GM12878 (cell line): ENCODE results near the gene STAG1. TPM values are rescaled to one million over a fixed set of nuclear protein-coding genes. Genes with fewer than 3 reads are reported as not detected.

Experiments
- ATAC-seq: fragments of 200-7000 bp; cut with Tn5 transposase; 3 replicates; pipeline ENCODE4 v1.9.1; 2020; ENCODE audit warnings: mild to moderate bottlenecking, moderate library complexity
- BruUV-seq: library from RNA; stranded (reverse); fragments of 400-500 nt; replicated peaks from 2 replicates; lab custom pipeline; 2021; lab: Mats Ljungman, UMichigan
- CTCF ChIA-PET: fragments of 300-600 bp; sonication (Branson Sonifier 250); formaldehyde crosslinking; extraction: SDS; loops from one replicate; lab custom pipeline; 2021; ENCODE audit warnings: inconsistent platforms; lab: Yijun Ruan, JAX
- POLR2A ChIA-PET: fragments of 350-600 bp; formaldehyde crosslinking; extraction: SDS; loops from one replicate; lab custom pipeline; 2021; ENCODE audit warnings: inconsistent platforms; lab: Charles Lee
- RAD21 ChIA-PET: fragments of 300-600 bp; sonication (Branson Sonifier 250); formaldehyde crosslinking; loops from one replicate; lab custom pipeline; 2023; ENCODE audit warnings: antibody characterized with exemption; ENCODE audit not compliant: unreplicated experiment; lab: Charles Lee
- SMC1A ChIA-PET: fragments of 300-600 bp; sonication (Branson Sonifier 250); formaldehyde crosslinking; loops from one replicate; lab custom pipeline; 2023; ENCODE audit not compliant: unreplicated experiment, uncharacterized antibody; lab: Charles Lee
- DNase-seq: peaks from one replicate; pipeline ENCODE4 v3.0.0-alpha.2; 2011; ENCODE audit warnings: low read depth, low spot score
- FAIRE-seq: peaks from 3 replicates; lab custom pipeline; 2011; peaks lifted over from hg19 to GRCh38; lab: Jason Lieb, UNC
- H2AFZ ChIP-seq: 2 replicates; pipeline ENCODE4 v1.6.0; 2011; ENCODE audit warnings: low read depth, low read length, control low read depth; ENCODE audit not compliant: control insufficient read depth
- H3K27ac ChIP-seq: 2 replicates; pipeline ENCODE4 v1.5.1; 2011; ENCODE audit warnings: control low read depth; ENCODE audit not compliant: control insufficient read depth, insufficient read depth
- H3K27me3 ChIP-seq, 2 experiments: replicated peaks in 1 of 2; 2 replicates each; pipeline versions ENCODE4 v1.6.0 to v1.6.1; 2011; ENCODE audit warnings: low read length in 1 of 2; ENCODE audit not compliant: control insufficient read depth in 2 of 2, insufficient read depth in 2 of 2
- H3K36me3 ChIP-seq, 2 experiments: 2 replicates each; pipeline ENCODE4 v1.5.1; 2011; ENCODE audit warnings: low read length in 1 of 2; ENCODE audit not compliant: control insufficient read depth in 2 of 2, insufficient read depth in 2 of 2
- H3K4me1 ChIP-seq: 2 replicates; pipeline ENCODE4 v1.6.1; 2011; ENCODE audit warnings: mild to moderate bottlenecking, low read length, moderate library complexity, mixed read lengths; ENCODE audit not compliant: control insufficient read depth, insufficient read depth
- H3K4me2 ChIP-seq: 2 replicates; pipeline ENCODE4 v1.6.0; 2011; ENCODE audit warnings: control low read depth; ENCODE audit not compliant: control insufficient read depth, insufficient read depth
- H3K4me3 ChIP-seq: fragments of 200-600 bp; sonication (generic); 2 replicates; pipeline ENCODE4 v1.5.1; 2016
- H3K79me2 ChIP-seq: 2 replicates; pipeline ENCODE4 v1.6.0; 2011; ENCODE audit warnings: low read length; ENCODE audit not compliant: control insufficient read depth, insufficient read depth
- H3K9ac ChIP-seq: 2 replicates; pipeline ENCODE4 v1.8.0; 2011; ENCODE audit warnings: low read length, control low read depth, mixed read lengths; ENCODE audit not compliant: control insufficient read depth, insufficient read depth
- H3K9me3 ChIP-seq: replicated peaks from 3 replicates; pipeline ENCODE4 v1.5.1; 2011; ENCODE audit warnings: mild to moderate bottlenecking, low read length; ENCODE audit not compliant: control insufficient read depth, insufficient read depth
- H4K20me1 ChIP-seq: 2 replicates; pipeline ENCODE4 v1.6.0; 2011; ENCODE audit not compliant: control insufficient read depth, insufficient read depth
- ASH2L ChIP-seq: fragments of 300-600, 200-600 bp; sonication (generic); IDR thresholded peaks from 2 replicates; pipeline ENCODE4 v1.6.1; 2017; ENCODE audit warnings: low read depth, mild to moderate bottlenecking, borderline replicate concordance
- EP300 ChIP-seq, 2 experiments: fragments of 150-350 bp in 1 of 2; IDR thresholded peaks; 2 replicates each; pipeline ENCODE4 v1.6.1; 2011 to 2012; ENCODE audit warnings: low read depth in 2 of 2, low read length in 2 of 2, borderline replicate concordance in 1 of 2, improper control_type of control experiment in 1 of 2, inconsistent platforms in 1 of 2; ENCODE audit not compliant: control insufficient read depth in 1 of 2
- EZH2 ChIP-seq: IDR thresholded peaks from 2 replicates; pipeline ENCODE4 v1.6.1; 2012; ENCODE audit warnings: low read depth, mild to moderate bottlenecking, control low read depth, inconsistent platforms, low read length, borderline replicate concordance; ENCODE audit not compliant: control insufficient read depth
- GABPA ChIP-seq: IDR thresholded peaks from 2 replicates; pipeline ENCODE4 v1.6.1; 2014; ENCODE audit warnings: antibody characterized with exemption, low read depth, mild to moderate bottlenecking, inconsistent platforms
- HCFC1 ChIP-seq: fragments of 150-350 bp; IDR thresholded peaks from 2 replicates; pipeline ENCODE4 v1.6.1; 2014; ENCODE audit warnings: low read length
- HDAC6 ChIP-seq: fragments of 200-600 bp; sonication (generic); IDR thresholded peaks from one replicate; pipeline ENCODE4 v1.8.0; 2017; ENCODE audit warnings: antibody characterized with exemption; ENCODE audit not compliant: unreplicated experiment
- MTA3 ChIP-seq: IDR thresholded peaks from 2 replicates; pipeline ENCODE4 v1.6.1; 2012; ENCODE audit warnings: low read length, inconsistent platforms, borderline replicate concordance
- NR2C1 ChIP-seq: fragments of 450-650 bp; IDR thresholded peaks from 2 replicates; pipeline ENCODE4 v1.6.1; 2017; ENCODE audit warnings: antibody characterized with exemption, mild to moderate bottlenecking, moderate library complexity
- RAD51 ChIP-seq: fragments of 450-650 bp; IDR thresholded peaks from 2 replicates; pipeline ENCODE4 v1.6.1; 2016; ENCODE audit warnings: moderate library complexity, mild to moderate bottlenecking, inconsistent platforms
- RELA ChIP-seq: fragments of 450-650 bp; IDR thresholded peaks from 2 replicates; pipeline ENCODE4 v1.8.0; 2014; ENCODE audit warnings: borderline replicate concordance; ENCODE audit not compliant: partially characterized antibody
- SUZ12 ChIP-seq: fragments of 200-600 bp; sonication (generic); IDR thresholded peaks from one replicate; pipeline ENCODE4 v1.6.1; 2018; ENCODE audit warnings: antibody characterized with exemption, mild to moderate bottlenecking; ENCODE audit not compliant: unreplicated experiment
- TCF3 ChIP-seq: IDR thresholded peaks from 2 replicates; pipeline ENCODE4 v1.6.1; 2012; ENCODE audit warnings: low read depth, mild to moderate bottlenecking, low read length, borderline replicate concordance; ENCODE audit not compliant: insufficient read depth
- USF2 ChIP-seq: IDR thresholded peaks from 2 replicates; pipeline ENCODE4 v1.6.1; 2011; ENCODE audit warnings: low read depth, low read length, improper control_type of control experiment, borderline replicate concordance
- ZBTB33 ChIP-seq: fragments of 450-650 bp; IDR thresholded peaks from 2 replicates; pipeline ENCODE4 v1.6.1; 2017; ENCODE audit warnings: mild to moderate bottlenecking
- ZNF207 ChIP-seq: fragments of 450-650 bp; IDR thresholded peaks from 2 replicates; pipeline ENCODE4 v1.6.1; 2014; ENCODE audit warnings: antibody characterized with exemption, mild to moderate bottlenecking, borderline replicate concordance
- ZSCAN29 ChIP-seq: fragments of 450-650 bp; IDR thresholded peaks from 2 replicates; pipeline ENCODE4 v1.6.1; 2017; ENCODE audit warnings: mild to moderate bottlenecking, moderate library complexity
- ZZZ3 ChIP-seq: IDR thresholded peaks from 2 replicates; pipeline ENCODE4 v1.6.1; 2011; ENCODE audit warnings: low read depth; ENCODE audit not compliant: control insufficient read depth, insufficient read length
- WGBS: methylation state at CpG from one replicate; pipeline ENCODE4 v1.1.6; 2016; ENCODE audit warnings: low lambda C conversion rate; ENCODE audit not compliant: insufficient replicate concordance, insufficient coverage; ENCODE audit errors: missing lambda C conversion rate; 5-methylcytosine and 5-hydroxymethylcytosine counted together
- in situ Hi-C: fragments of 300-500 bp; cut with MboI; formaldehyde crosslinking; loops from 9 replicates; pipeline ENCODE4 v1.14.3; 2018; ENCODE audit warnings: mixed read lengths
- intact Hi-C: fragments of 100-400 bp; cut with micrococcal nuclease; formaldehyde crosslinking; loops from one replicate; pipeline ENCODE4 v1.14.2; 2022; ENCODE audit not compliant: unreplicated experiment
- polyA plus RNA-seq, 11 experiments: library from polyadenylated mRNA; depleted of rRNA in 4 of 11; unstranded in 6 of 11; stranded (reverse) in 5 of 11; fragments of >200 nt; fragmentation: Nextera tagmentation in 4 of 11; fragmentation: Illumina TruSeq in 1 of 11; extraction: Ambion mirVana in 4 of 11; extraction: Trizol in 1 of 11; gene quantifications; 1 replicate in 1 of 11; 2 replicates in 10 of 11; pipeline versions ENCODE4 v1.2.1 to v1.2.3, GENCODE V29; 2011 to 2016; ENCODE audit warnings: inconsistent platforms in 2 of 11, missing spikeins in 2 of 11, low read depth in 1 of 11
- total RNA-seq, 4 experiments: library from RNA; depleted of rRNA in 3 of 4; stranded (reverse); fragments of >200 nt in 3 of 4; fragmentation: Illumina TruSeq in 1 of 4; extraction: Trizol in 1 of 4; gene quantifications; 2 replicates each; pipeline versions ENCODE4 v1.2.1 to v1.2.3, GENCODE V29; 2013 to 2021
- TF ChIP-seq, protein P1 (sequence below): fragments of 450-650 bp; IDR thresholded peaks from 2 replicates; pipeline ENCODE4 v1.6.1; 2017; ENCODE audit warnings: borderline replicate concordance

STAG1 gene
- total and polyA plus RNA-seq, 10 of the 15 experiments (the other 5 are each of a cell fraction or from before 2014, with no cell fraction given), result 4.4 to 30.1 (median 20.2) TPM

GRCh38 chr3:136311261-136311660 lies 440.9 kb downstream of the STAG1 start:
- intact Hi-C loops, result no loop called here
- in situ Hi-C loops, result no loop called here
- WGBS, result 100% methylated on average over 2 of the region's 2 CpGs
- Histone ChIP-seq H3K9me3 (no peaks in the 10 kb centered on the region), H3K27me3 (no peaks in the 10 kb centered on the region), H4K20me1 (no peaks in the 10 kb centered on the region), H3K27ac (no peak overlapping the region), H3K4me3 (no peak overlapping the region), H3K79me2 (no peaks in the 10 kb centered on the region), H3K9ac (no peak overlapping the region), H3K36me3 (no peaks in the 10 kb centered on the region), H3K4me2 (no peak overlapping the region), H3K4me1 (no peaks in the 10 kb centered on the region), H2AFZ (no peak overlapping the region)
- no TSS peak for BruUV-seq
- TF ChIP-seq RELA (no peak), EP300 (IDR thresholded peaks at IDR 0.05; ENCODE audit: borderline replicate concordance in 1 of 2, control insufficient read depth in 1 of 2, low read depth in 2 of 2, low read length in 2 of 2) (no peak), RAD51 (no peak), MTA3 (no peak), GABPA (no peak), NR2C1 (no peak), ZBTB33 (no peak), TCF3 (no peak), USF2 (no peak), ASH2L (no peak), HDAC6 (no peak), HCFC1 (no peak), ZZZ3 (no peak), EZH2 (no peak), SUZ12 (no peak), ZSCAN29 (no peak), ZNF207 (no peak)
- TF ChIP-seq, protein P1, sequence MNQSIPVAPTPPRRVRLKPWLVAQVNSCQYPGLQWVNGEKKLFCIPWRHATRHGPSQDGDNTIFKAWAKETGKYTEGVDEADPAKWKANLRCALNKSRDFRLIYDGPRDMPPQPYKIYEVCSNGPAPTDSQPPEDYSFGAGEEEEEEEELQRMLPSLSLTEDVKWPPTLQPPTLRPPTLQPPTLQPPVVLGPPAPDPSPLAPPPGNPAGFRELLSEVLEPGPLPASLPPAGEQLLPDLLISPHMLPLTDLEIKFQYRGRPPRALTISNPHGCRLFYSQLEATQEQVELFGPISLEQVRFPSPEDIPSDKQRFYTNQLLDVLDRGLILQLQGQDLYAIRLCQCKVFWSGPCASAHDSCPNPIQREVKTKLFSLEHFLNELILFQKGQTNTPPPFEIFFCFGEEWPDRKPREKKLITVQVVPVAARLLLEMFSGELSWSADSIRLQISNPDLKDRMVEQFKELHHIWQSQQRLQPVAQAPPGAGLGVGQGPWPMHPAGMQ, result no peak
- ChIA-PET RAD21 (no interaction called here), POLR2A (no interaction called here), CTCF (interaction anchor here (0.5 to 0.7 kb wide), 2 partner anchors 372 to 441 kb away, joined by 4 read pairs; partner anchors contain the start of gene STAG1), SMC1A (interaction anchor here (0.6 kb wide), 1 partner anchor 11 kb away, joined by 3 read pairs; no protein-coding TSS in a partner anchor)
- FAIRE-seq (no peak), ATAC-seq (no peak), DNase-seq (no peak)
